OCI-LY3 (cell line): ENCODE data around the gene SFXN3.
"Not testable (repeated sequence)": the region's sequence is repeated elsewhere in the genome, so short reads cannot be mapped to it uniquely, and the experiment has no call there.

Source experiments
- CTCF ChIP-seq: fragments of 200-600, 300-600 bp; sonication (generic); IDR thresholded peaks from 2 replicates; pipeline ENCODE4 v1.5.1; 2014; ENCODE audit warnings: antibody characterized with exemption, low read length, low read depth
- EZH2phosphoT487 ChIP-seq: fragments of 200-600 bp; shearing (Covaris generic); IDR thresholded peaks from 2 replicates; pipeline ENCODE4 v1.6.1; 2018; ENCODE audit warnings: antibody characterized with exemption, mixed run types, low read depth

- not testable (repeated sequence) for TF ChIP-seq CTCF, EZH2phosphoT487
Observed at GRCh38 chr10:101034404-101034803, 3.4 kb downstream of the SFXN3 start.
